Mesendoderm (in vitro differentiated cells): ENCODE measurements around the gene FBLN1.
A peak's percentile ranks its signal among the peaks of the same experiment; 100 is the strongest.

Source experiments
- DNase-seq: peaks from one replicate; pipeline ENCODE4 v3.0.0; 2013
- H2AK5ac ChIP-seq: 2 replicates; pipeline ENCODE4 v1.6.1; 2013; ENCODE audit warnings: low read length, inconsistent platforms
- H2BK120ac ChIP-seq: 2 replicates; pipeline ENCODE4 v1.6.1; 2013; ENCODE audit warnings: low read depth, mild to moderate bottlenecking, low read length, moderate library complexity, mixed read lengths
- H2BK15ac ChIP-seq: replicated peaks from 2 replicates; pipeline ENCODE4 v1.6.1; 2013; ENCODE audit warnings: low read depth, mild to moderate bottlenecking, moderate library complexity
- H2BK5ac ChIP-seq: 2 replicates; pipeline ENCODE4 v1.6.1; 2013; ENCODE audit warnings: low read length, inconsistent platforms
- H3K18ac ChIP-seq: 2 replicates; pipeline ENCODE4 v1.6.1; 2013; ENCODE audit warnings: mild to moderate bottlenecking, low read length, mixed read lengths
- H3K23ac ChIP-seq: one replicate; pipeline ENCODE4 v1.6.1; 2013; ENCODE audit warnings: low read length
- H3K27ac ChIP-seq: 2 replicates; pipeline ENCODE4 v1.5.1; 2013; ENCODE audit warnings: low read depth, mild to moderate bottlenecking, inconsistent platforms, low read length, moderate library complexity
- H3K27me3 ChIP-seq: 2 replicates; pipeline ENCODE4 v1.6.1; 2013; ENCODE audit warnings: low read length, control low read depth, mild to moderate bottlenecking, inconsistent platforms; ENCODE audit not compliant: insufficient read depth, poor library complexity
- H3K36me3 ChIP-seq: 2 replicates; pipeline ENCODE4 v1.6.1; 2013; ENCODE audit warnings: low read length, inconsistent platforms; ENCODE audit not compliant: control insufficient read depth, insufficient read depth
- H3K4ac ChIP-seq: one replicate; pipeline ENCODE4 v1.6.1; 2013; ENCODE audit warnings: low read depth, mild to moderate bottlenecking, low read length, moderate library complexity
- H3K4me1 ChIP-seq: 2 replicates; pipeline ENCODE4 v1.6.1; 2013; ENCODE audit warnings: low read depth, low read length, inconsistent platforms; ENCODE audit not compliant: control insufficient read depth
- H3K4me2 ChIP-seq: 2 replicates; pipeline ENCODE4 v1.6.1; 2013; ENCODE audit warnings: low read length
- H3K4me3 ChIP-seq: 2 replicates; pipeline ENCODE4 v1.5.1; 2013; ENCODE audit warnings: mild to moderate bottlenecking, low read length
- H3K56ac ChIP-seq: one replicate; pipeline ENCODE4 v1.6.1; 2013; ENCODE audit warnings: low read length
- H3K79me1 ChIP-seq: 2 replicates; pipeline ENCODE4 v1.6.1; 2013; ENCODE audit warnings: low read length, inconsistent platforms
- H3K79me2 ChIP-seq: 2 replicates; pipeline ENCODE4 v1.6.1; 2013; ENCODE audit warnings: mild to moderate bottlenecking, low read length; ENCODE audit not compliant: control insufficient read depth, insufficient read depth
- H3K9ac ChIP-seq: 2 replicates; pipeline ENCODE4 v1.6.1; 2013; ENCODE audit warnings: low read length, inconsistent platforms
- H4K5ac ChIP-seq: one replicate; pipeline ENCODE4 v1.6.1; 2013; ENCODE audit warnings: low read length
- H4K8ac ChIP-seq: one replicate; pipeline ENCODE4 v1.6.1; 2013; ENCODE audit warnings: low read depth, mild to moderate bottlenecking, control low read depth, low read length, moderate library complexity
- WGBS: extraction: QIAGEN DNeasy Blood & Tissue Kit; methylation state at CpG from one replicate; pipeline ENCODE4 v1.1.7; 2013; ENCODE audit warnings: low lambda C conversion rate, missing lambda C conversion rate; ENCODE audit not compliant: insufficient coverage; ENCODE audit errors: extremely low coverage; 5-methylcytosine and 5-hydroxymethylcytosine counted together

Gene FBLN1

GRCh38 chr22:45548991-45549761, 46.5 kb downstream of the FBLN1 start:
- no peak overlapping the region for H3K4ac ChIP-seq
- no peak overlapping the region for H3K9ac ChIP-seq
- no peak overlapping the region for H3K27ac ChIP-seq
- H3K23ac ChIP-seq, result no peak overlapping the region
- H2BK5ac ChIP-seq, result no peak overlapping the region
- no peak overlapping the region for H3K18ac ChIP-seq
- no peak overlapping the region for H2BK15ac ChIP-seq
- no CpG with 5 or more reads among the region's 17 CpGs for WGBS
- no peak overlapping the region for H3K56ac ChIP-seq
- no peak overlapping the region for H4K5ac ChIP-seq
- peak; percentile 92 for DNase-seq
- H3K4me3 ChIP-seq, result no peak overlapping the region
- no peaks in the 10 kb centered on the region for H3K4me1 ChIP-seq
- no peaks in the 10 kb centered on the region for H3K79me2 ChIP-seq
- no peaks in the 10 kb centered on the region for H3K27me3 ChIP-seq
- no peaks in the 10 kb centered on the region for H3K79me1 ChIP-seq
- H2BK120ac ChIP-seq, result no peak overlapping the region
- H4K8ac ChIP-seq, result no peak overlapping the region
- no peak overlapping the region for H2AK5ac ChIP-seq
- peaks cover 34% of the 10 kb centered on the region for H3K36me3 ChIP-seq
- no peak overlapping the region for H3K4me2 ChIP-seq

- no peak overlapping the region for H2AK5ac ChIP-seq
- H2BK120ac ChIP-seq, result no peak overlapping the region
- H3K27ac ChIP-seq, result peak overlapping the region; percentile 13
- no peak overlapping the region for H3K4me3 ChIP-seq
- WGBS, result no CpG with 5 or more reads among the region's 9 CpGs
- H2BK15ac ChIP-seq, result no peak overlapping the region
- no peaks in the 10 kb centered on the region for H3K79me2 ChIP-seq
- H3K4ac ChIP-seq, result no peak overlapping the region
- H3K56ac ChIP-seq, result no peak overlapping the region
- peaks cover 31% of the 10 kb centered on the region for H3K36me3 ChIP-seq
- no peaks in the 10 kb centered on the region for H3K27me3 ChIP-seq
- H4K5ac ChIP-seq, result no peak overlapping the region
- H3K4me1 ChIP-seq, result no peaks in the 10 kb centered on the region
- DNase-seq, result no peak
- no peak overlapping the region for H3K9ac ChIP-seq
- H3K4me2 ChIP-seq, result no peak overlapping the region
- no peak overlapping the region for H2BK5ac ChIP-seq
- no peak overlapping the region for H3K18ac ChIP-seq
- H3K23ac ChIP-seq, result no peak overlapping the region
- no peaks in the 10 kb centered on the region for H3K79me1 ChIP-seq
- H4K8ac ChIP-seq, result no peak overlapping the region
Observed at GRCh38 chr22:45549762-45550378, 47.2 kb downstream of the FBLN1 start.

GRCh38 chr22:45550416-45550815, 47.7 kb downstream of the FBLN1 start:
- Histone ChIP-seq H3K4ac (no peak overlapping the region), H3K4me3 (no peak overlapping the region), H2AK5ac (no peak overlapping the region), H3K79me1 (no peaks in the 10 kb centered on the region), H2BK15ac (no peak overlapping the region), H2BK120ac (no peak overlapping the region), H3K56ac (no peak overlapping the region), H4K8ac (no peak overlapping the region), H3K36me3 (peaks cover 29% of the 10 kb centered on the region), H2BK5ac (no peak overlapping the region), H3K9ac (no peak overlapping the region), H3K27me3 (no peaks in the 10 kb centered on the region), H3K4me2 (no peak overlapping the region), H3K4me1 (no peaks in the 10 kb centered on the region), H3K79me2 (no peaks in the 10 kb centered on the region), H4K5ac (no peak overlapping the region), H3K23ac (no peak overlapping the region), H3K27ac (no peak overlapping the region), H3K18ac (no peak overlapping the region)
- no peak for DNase-seq
- no CpG with 5 or more reads among the region's 14 CpGs for WGBS

GRCh38 chr22:45550891-45551290, 48.2 kb downstream of the FBLN1 start:
- Histone ChIP-seq H3K27me3 (no peaks in the 10 kb centered on the region), H4K5ac (no peak overlapping the region), H3K27ac (no peak overlapping the region), H3K4ac (no peak overlapping the region), H2BK15ac (no peak overlapping the region), H4K8ac (no peak overlapping the region), H3K23ac (no peak overlapping the region), H2AK5ac (no peak overlapping the region), H3K4me2 (no peak overlapping the region), H3K36me3 (peaks cover 26% of the 10 kb centered on the region), H3K79me1 (no peaks in the 10 kb centered on the region), H3K56ac (no peak overlapping the region), H3K9ac (no peak overlapping the region), H3K4me3 (no peak overlapping the region), H2BK5ac (no peak overlapping the region), H3K79me2 (no peaks in the 10 kb centered on the region), H3K4me1 (no peaks in the 10 kb centered on the region), H3K18ac (no peak overlapping the region), H2BK120ac (no peak overlapping the region)
- WGBS, result no CpG with 5 or more reads among the region's 11 CpGs
- DNase-seq, result no peak

- no peak overlapping the region for H3K4ac ChIP-seq
- no peak overlapping the region for H3K9ac ChIP-seq
- no peak overlapping the region for H4K8ac ChIP-seq
- no peak overlapping the region for H3K18ac ChIP-seq
- H3K27ac ChIP-seq, result no peak overlapping the region
- no peak overlapping the region for H4K5ac ChIP-seq
- no peaks in the 10 kb centered on the region for H3K79me1 ChIP-seq
- H3K4me1 ChIP-seq, result no peaks in the 10 kb centered on the region
- H3K4me2 ChIP-seq, result no peak overlapping the region
- no peak overlapping the region for H2BK120ac ChIP-seq
- H3K27me3 ChIP-seq, result no peaks in the 10 kb centered on the region
- H3K79me2 ChIP-seq, result no peaks in the 10 kb centered on the region
- H2BK15ac ChIP-seq, result no peak overlapping the region
- no peak overlapping the region for H3K56ac ChIP-seq
- H2AK5ac ChIP-seq, result no peak overlapping the region
- peaks cover 26% of the 10 kb centered on the region for H3K36me3 ChIP-seq
- no peak overlapping the region for H3K23ac ChIP-seq
- no CpG with 5 or more reads among the region's 18 CpGs for WGBS
- no peak overlapping the region for H3K4me3 ChIP-seq
- no peak overlapping the region for H2BK5ac ChIP-seq
- no peak for DNase-seq
Observed at GRCh38 chr22:45551310-45552016, 48.8 kb downstream of the FBLN1 start.
